Breast epithelium (tissue), 3 donors: ENCODE measurements around the gene CTNNA2.

ENCODE experiments used
- POLR2A ChIP-seq: fragments of 450-650 bp; IDR thresholded peaks from one replicate; pipeline ENCODE4 v1.6.1; 2016; ENCODE audit warnings: antibody characterized with exemption, mild to moderate bottlenecking, moderate library complexity
- POLR2AphosphoS5 ChIP-seq, 3 donors: sonication (generic); formaldehyde crosslinking; IDR thresholded peaks; one replicate each; pipeline ENCODE4 v1.6.1; 2017; ENCODE audit warnings: antibody characterized with exemption in 3 of 3
- TF ChIP-seq, protein P1 (sequence below), 3 donors: fragments of 450-650 bp; IDR thresholded peaks; one replicate each; pipeline ENCODE4 v1.5.1; 2016 to 2017; ENCODE audit warnings: antibody characterized with exemption in 3 of 3, mild to moderate bottlenecking in 3 of 3, moderate library complexity in 3 of 3

- no peak for TF ChIP-seq POLR2A
- TF ChIP-seq, protein P1, sequence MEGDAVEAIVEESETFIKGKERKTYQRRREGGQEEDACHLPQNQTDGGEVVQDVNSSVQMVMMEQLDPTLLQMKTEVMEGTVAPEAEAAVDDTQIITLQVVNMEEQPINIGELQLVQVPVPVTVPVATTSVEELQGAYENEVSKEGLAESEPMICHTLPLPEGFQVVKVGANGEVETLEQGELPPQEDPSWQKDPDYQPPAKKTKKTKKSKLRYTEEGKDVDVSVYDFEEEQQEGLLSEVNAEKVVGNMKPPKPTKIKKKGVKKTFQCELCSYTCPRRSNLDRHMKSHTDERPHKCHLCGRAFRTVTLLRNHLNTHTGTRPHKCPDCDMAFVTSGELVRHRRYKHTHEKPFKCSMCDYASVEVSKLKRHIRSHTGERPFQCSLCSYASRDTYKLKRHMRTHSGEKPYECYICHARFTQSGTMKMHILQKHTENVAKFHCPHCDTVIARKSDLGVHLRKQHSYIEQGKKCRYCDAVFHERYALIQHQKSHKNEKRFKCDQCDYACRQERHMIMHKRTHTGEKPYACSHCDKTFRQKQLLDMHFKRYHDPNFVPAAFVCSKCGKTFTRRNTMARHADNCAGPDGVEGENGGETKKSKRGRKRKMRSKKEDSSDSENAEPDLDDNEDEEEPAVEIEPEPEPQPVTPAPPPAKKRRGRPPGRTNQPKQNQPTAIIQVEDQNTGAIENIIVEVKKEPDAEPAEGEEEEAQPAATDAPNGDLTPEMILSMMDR (IDR thresholded peaks at IDR 0.05), result no peak
- no peak for TF ChIP-seq POLR2AphosphoS5 (IDR thresholded peaks at IDR 0.05)
Observed at GRCh38 chr2:80266231-80266630, 753.4 kb downstream of the CTNNA2 start.
